ENCODE results near the gene OTUD7B. TPM values are rescaled to one million over a fixed set of nuclear protein-coding genes. Genes with fewer than 3 reads are reported as not detected.
"Not testable (repeated sequence)": the region's sequence is repeated elsewhere in the genome, so short reads cannot be mapped to it uniquely, and the experiment has no call there.

The OTUD7B gene
- total RNA-seq, 6 experiments from 2014 or later = 26.2 to 29.6 (median 28.7) TPM

DNA sequence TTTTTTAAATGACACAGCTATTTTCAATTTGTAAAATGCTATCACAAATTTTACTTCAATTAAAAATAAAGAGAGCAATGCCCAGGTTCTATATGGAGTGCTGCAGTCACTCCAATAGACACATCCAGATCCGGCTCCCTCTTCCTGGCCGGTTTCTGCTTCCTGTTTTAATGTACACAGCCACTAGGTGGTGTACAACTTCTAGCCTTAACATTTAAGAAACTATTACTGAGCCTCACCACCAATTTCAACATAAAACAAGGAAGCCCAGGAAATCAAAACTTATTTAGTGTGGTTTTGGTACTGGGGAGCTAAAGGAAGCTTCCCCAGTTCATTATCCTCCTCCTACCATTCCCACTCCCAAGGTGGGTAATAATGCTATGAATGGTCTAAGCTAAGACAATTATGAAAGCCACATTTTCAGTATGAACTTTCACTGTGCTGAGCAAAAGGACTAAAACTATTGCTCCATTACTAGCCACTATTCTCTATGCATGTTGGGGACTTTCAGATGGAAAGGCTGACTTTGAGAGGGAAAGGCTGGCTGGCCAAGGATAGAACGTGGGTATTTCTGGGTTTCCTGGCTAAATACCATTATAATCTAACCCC, 48.4 kb downstream of the OTUD7B start:
- peak; percentile 75 for DNase-seq
- no peaks in the 10 kb centered on the region for H3K9me3 Mint-ChIP-seq
- TF ChIP-seq, protein P1, sequence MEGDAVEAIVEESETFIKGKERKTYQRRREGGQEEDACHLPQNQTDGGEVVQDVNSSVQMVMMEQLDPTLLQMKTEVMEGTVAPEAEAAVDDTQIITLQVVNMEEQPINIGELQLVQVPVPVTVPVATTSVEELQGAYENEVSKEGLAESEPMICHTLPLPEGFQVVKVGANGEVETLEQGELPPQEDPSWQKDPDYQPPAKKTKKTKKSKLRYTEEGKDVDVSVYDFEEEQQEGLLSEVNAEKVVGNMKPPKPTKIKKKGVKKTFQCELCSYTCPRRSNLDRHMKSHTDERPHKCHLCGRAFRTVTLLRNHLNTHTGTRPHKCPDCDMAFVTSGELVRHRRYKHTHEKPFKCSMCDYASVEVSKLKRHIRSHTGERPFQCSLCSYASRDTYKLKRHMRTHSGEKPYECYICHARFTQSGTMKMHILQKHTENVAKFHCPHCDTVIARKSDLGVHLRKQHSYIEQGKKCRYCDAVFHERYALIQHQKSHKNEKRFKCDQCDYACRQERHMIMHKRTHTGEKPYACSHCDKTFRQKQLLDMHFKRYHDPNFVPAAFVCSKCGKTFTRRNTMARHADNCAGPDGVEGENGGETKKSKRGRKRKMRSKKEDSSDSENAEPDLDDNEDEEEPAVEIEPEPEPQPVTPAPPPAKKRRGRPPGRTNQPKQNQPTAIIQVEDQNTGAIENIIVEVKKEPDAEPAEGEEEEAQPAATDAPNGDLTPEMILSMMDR (IDR thresholded peaks at IDR 0.05) = peak; percentile 91
- H3K36me3 Mint-ChIP-seq (ENCODE audit: low read depth) = peaks cover 22% of the 10 kb centered on the region
- peak overlapping the region; percentile 38; the same call in 1 of the 2 replicates for H3K27ac Mint-ChIP-seq
- peaks cover 3% of the 10 kb centered on the region; the same call in 1 of the 2 replicates for H3K27me3 Mint-ChIP-seq (ENCODE audit: insufficient read depth)
- peaks cover 10% of the 10 kb centered on the region for H3K4me1 Mint-ChIP-seq (ENCODE audit: low read depth)
- no peak overlapping the region for H3K4me3 Mint-ChIP-seq

DNA sequence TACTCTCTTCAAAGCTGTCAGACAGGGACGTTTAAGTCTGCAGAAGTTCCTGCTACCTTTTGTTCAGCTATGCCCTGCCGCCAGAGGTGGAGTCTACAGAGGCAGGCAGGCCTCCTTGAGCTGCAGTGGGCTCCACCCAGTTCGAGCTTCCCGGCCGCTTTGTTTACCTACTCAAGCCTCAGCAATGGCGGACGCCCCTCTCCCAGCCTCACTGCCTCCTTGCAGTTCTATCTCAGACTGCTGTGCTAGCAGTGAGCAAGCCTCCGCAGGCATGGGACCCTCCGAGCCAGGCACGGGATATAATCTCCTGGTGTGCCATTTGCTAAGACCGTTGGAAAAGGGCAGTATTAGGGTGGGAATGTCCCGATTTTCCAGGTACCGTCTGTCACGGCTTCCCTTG, 53.0 kb downstream of the OTUD7B start:
- not testable (repeated sequence) for H3K4me3 Mint-ChIP-seq; H3K27ac Mint-ChIP-seq; H3K9me3 Mint-ChIP-seq; H3K4me1 Mint-ChIP-seq (ENCODE audit: low read depth); H3K27me3 Mint-ChIP-seq (ENCODE audit: insufficient read depth); DNase-seq
- H3K36me3 Mint-ChIP-seq (ENCODE audit: low read depth) = peaks cover 59% of the 10 kb centered on the region

DNA sequence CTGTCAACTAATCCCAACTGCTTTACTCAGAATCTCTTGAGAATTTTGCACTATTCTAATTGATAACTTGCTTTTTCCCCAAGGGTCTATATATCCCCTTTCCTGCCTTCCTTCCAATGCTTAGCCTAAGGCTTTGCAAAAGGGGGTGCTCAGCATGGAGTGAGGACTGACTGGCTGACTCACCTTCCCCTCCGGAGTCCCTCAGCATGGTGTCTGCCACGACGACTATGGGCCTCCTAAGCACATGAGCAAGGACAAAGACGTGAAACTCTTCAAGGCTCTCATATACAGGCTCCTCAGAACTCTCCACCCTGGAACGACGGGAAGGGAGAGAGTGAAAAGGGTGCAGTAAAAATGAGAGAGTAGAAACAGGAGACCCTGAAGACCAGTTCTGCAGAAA, 60.6 kb downstream of the OTUD7B start:
- H3K4me3 Mint-ChIP-seq = no peak overlapping the region
- no peaks in the 10 kb centered on the region for H3K4me1 Mint-ChIP-seq (ENCODE audit: low read depth)
- H3K36me3 Mint-ChIP-seq (ENCODE audit: low read depth) = peaks cover 26% of the 10 kb centered on the region
- H3K27me3 Mint-ChIP-seq (ENCODE audit: insufficient read depth) = no peaks in the 10 kb centered on the region; the same call in 1 of the 2 replicates
- no peak for DNase-seq
- H3K9me3 Mint-ChIP-seq = no peaks in the 10 kb centered on the region
- TF ChIP-seq, protein P1 (IDR thresholded peaks at IDR 0.05) = no peak
- H3K27ac Mint-ChIP-seq = no peak overlapping the region

DNA sequence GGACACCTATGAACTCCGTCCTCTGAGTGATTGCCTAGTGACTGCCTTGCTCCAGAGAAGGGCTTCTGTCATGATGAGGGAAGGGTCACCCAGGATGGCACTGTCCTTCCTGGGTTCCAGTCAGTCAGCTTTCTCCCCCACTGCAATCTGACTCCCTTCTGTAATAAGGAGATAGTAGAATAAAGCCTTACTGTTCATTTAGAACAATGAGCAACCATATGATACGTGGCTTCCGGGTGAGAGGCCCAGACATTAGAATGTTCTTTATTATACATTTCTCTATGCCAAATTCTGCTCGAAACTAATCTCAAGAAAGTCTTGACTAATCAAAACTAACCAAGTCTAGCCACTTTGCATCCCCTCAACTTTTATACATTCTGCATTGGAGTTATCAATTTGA, 65.3 kb downstream of the OTUD7B start:
- TF ChIP-seq, protein P1 (IDR thresholded peaks at IDR 0.05) = no peak
- H3K27me3 Mint-ChIP-seq (ENCODE audit: insufficient read depth) = peaks cover 2% of the 10 kb centered on the region; the same call in 1 of the 2 replicates
- H3K36me3 Mint-ChIP-seq (ENCODE audit: low read depth) = peaks cover 8% of the 10 kb centered on the region
- no peak for DNase-seq
- H3K27ac Mint-ChIP-seq = no peak overlapping the region
- H3K4me1 Mint-ChIP-seq (ENCODE audit: low read depth) = peaks cover 7% of the 10 kb centered on the region
- no peak overlapping the region for H3K4me3 Mint-ChIP-seq
- no peaks in the 10 kb centered on the region for H3K9me3 Mint-ChIP-seq

DNA sequence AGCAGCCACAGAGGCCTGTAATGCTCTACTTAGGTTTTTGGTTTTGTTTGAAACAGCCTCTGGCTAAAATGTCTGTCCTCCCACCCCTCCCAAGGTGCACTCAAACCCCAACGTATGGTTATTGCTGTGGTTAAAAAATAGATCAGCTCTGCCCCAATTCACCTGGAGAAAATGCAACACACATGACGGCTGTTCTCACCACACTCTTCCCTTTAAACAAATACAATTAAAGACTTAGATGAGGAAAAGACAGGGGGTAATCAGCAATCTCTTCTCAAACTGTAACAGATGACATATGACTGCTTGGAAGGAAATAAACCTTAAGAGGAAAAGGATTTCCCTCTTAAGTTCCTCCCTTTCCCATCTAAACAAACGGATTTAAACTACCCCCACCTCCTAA, 67.6 kb downstream of the OTUD7B start:
- H3K4me1 Mint-ChIP-seq (ENCODE audit: low read depth) = peaks cover 29% of the 10 kb centered on the region
- peak overlapping the region; percentile 32; the same call in 1 of the 2 replicates for H3K27ac Mint-ChIP-seq
- no peaks in the 10 kb centered on the region for H3K9me3 Mint-ChIP-seq
- H3K36me3 Mint-ChIP-seq (ENCODE audit: low read depth) = peaks cover 8% of the 10 kb centered on the region
- TF ChIP-seq, protein P1 (IDR thresholded peaks at IDR 0.05) = no peak
- H3K27me3 Mint-ChIP-seq (ENCODE audit: insufficient read depth) = peaks cover 4% of the 10 kb centered on the region
- no peak overlapping the region for H3K4me3 Mint-ChIP-seq
- DNase-seq = no peak

DNA sequence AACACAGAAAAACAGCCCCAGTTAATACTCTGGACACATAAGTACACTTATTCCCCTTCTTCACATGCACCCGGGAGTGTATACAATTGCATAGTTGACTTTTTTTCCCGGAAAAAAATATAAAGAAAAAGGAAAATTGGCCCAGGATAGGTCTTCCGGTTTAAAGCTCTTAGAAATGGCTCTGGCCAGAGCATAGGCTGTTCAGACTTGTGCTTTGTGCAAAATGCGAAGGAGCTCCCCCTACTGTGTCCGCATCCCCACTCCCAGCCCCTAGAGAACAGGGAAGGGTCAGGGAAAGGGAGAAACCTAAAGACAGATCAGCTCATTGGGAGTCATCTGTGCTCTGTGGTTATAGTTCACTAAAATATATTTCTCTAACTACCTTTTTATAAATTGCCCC, 68.3 kb downstream of the OTUD7B start:
- TF ChIP-seq, protein P1 (IDR thresholded peaks at IDR 0.05) = peak; percentile 9; the same call in 1 of the 2 replicates
- peaks cover 36% of the 10 kb centered on the region for H3K4me1 Mint-ChIP-seq (ENCODE audit: low read depth)
- H3K27me3 Mint-ChIP-seq (ENCODE audit: insufficient read depth) = peaks cover 6% of the 10 kb centered on the region
- no peaks in the 10 kb centered on the region for H3K9me3 Mint-ChIP-seq
- DNase-seq = no peak
- H3K27ac Mint-ChIP-seq = no peak overlapping the region; the same call in 1 of the 2 replicates
- no peak overlapping the region for H3K4me3 Mint-ChIP-seq
- H3K36me3 Mint-ChIP-seq (ENCODE audit: low read depth) = peaks cover 8% of the 10 kb centered on the region

All from HFFc6 (cell line).